ENCODE data around the gene GYS1. TPM values are rescaled to one million over a fixed set of nuclear protein-coding genes. Genes with fewer than 3 reads are reported as not detected.
"Not testable (repeated sequence)": the region's sequence is repeated elsewhere in the genome, so short reads cannot be mapped to it uniquely, and the experiment has no call there.

The GYS1 gene
- total RNA-seq, 1 donor from 2014 or later, result 62.1 TPM

DNA sequence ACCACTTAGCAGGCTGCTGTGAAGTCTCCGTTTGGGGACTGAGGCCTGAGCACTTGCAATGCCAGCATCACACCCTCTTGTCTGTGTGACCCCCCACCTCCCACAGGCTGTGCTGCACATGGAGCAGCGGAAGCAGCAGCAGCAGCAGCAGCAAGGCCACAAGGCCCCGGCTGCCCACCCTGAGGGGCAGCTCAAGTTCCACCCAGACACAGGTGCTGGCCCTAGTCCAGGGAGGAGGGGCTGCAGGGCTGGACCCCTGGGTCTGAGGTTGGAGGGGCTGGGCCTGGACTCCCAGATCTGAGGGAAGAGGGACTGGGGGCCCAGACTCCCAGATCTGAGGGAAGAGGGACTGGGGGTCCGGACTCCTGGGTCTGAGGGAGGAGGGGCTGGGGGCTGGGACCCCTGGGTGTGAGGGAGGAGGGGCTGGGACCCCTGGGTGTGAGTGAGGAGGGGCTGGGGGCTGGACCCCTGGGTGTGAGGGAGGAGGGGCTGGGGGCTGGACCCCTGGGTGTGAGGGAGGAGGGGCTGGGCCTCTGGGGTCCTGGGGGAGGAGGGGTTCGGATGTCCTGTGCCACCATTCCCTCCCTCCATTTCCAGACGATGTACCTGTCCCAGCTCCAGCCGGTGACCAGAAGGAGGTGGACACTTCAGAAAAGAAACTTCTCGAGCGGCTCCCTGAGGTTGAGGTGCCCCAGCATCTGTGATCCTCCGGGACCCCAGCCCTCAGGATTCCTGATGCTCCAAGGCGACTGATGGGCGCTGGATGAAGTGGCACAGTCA, 71.2 kb downstream of the GYS1 start:
- Mint-ChIP-seq H3K36me3 (peaks cover 6% of the 10 kb centered on the region), H3K4me1 (ENCODE audit: unreplicated experiment) (no peaks in the 10 kb centered on the region), H3K4me3 (no peak overlapping the region), H3K27me3 (no peaks in the 10 kb centered on the region), H3K9me3 (no peaks in the 10 kb centered on the region), H3K27ac (no peak overlapping the region)
- no peak for DNase-seq (ENCODE audit: extremely low spot score, unreplicated experiment)
- no peak for TF ChIP-seq CTCF (conservative IDR thresholded peaks at IDR 0.05)

DNA sequence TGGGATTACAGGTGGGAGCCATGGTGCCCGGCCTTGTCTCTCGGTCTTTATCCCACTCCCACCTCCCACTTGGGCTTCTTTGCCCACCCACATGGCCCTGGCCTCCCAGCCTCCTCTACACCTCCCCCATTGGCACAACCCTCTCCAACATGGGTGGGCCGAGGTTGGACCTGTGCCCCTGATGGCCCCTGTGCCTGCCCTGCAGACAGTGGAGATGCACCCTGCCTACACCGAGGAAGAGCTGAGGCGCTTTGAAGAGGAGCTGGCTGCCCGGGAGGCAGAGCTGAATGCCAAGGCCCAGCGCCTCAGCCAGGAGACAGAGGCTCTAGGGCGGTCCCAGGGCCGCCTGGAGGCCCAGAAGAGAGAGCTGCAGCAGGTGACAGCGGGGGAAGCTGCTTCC, 72.2 kb downstream of the GYS1 start:
- no peak for DNase-seq (ENCODE audit: extremely low spot score, unreplicated experiment)
- Mint-ChIP-seq H3K27me3 (no peaks in the 10 kb centered on the region), H3K4me1 (ENCODE audit: unreplicated experiment) (no peaks in the 10 kb centered on the region), H3K27ac (no peak overlapping the region), H3K4me3 (no peak overlapping the region), H3K9me3 (no peaks in the 10 kb centered on the region), H3K36me3 (peaks cover 8% of the 10 kb centered on the region)
- TF ChIP-seq CTCF (conservative IDR thresholded peaks at IDR 0.05), result no peak

DNA sequence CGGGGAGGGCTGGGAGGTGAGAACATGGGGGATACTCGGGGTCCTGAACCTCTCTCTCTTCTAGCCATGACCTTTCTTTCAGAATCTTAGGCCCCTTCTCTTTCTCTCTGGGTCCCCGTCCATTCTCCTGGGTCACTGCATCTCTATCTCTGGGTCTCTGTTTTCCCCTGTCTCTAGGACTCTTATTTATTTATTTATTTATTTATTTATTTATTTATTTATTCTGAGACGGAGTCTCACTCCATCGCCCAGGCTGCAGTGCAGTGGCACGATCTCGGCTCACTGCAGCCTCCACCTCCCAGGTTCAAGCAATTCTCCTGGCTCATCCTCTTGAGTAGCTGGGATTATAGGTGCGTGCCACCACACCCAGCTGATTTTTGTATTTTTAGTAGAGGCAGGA, 73.8 kb downstream of the GYS1 start:
- H3K27me3 Mint-ChIP-seq; H3K9me3 Mint-ChIP-seq; DNase-seq (ENCODE audit: extremely low spot score, unreplicated experiment); H3K27ac Mint-ChIP-seq; H3K4me3 Mint-ChIP-seq; H3K4me1 Mint-ChIP-seq (ENCODE audit: unreplicated experiment): not testable (repeated sequence)
- peaks cover 14% of the 10 kb centered on the region for H3K36me3 Mint-ChIP-seq

- peaks cover 16% of the 10 kb centered on the region for H3K36me3 Mint-ChIP-seq
- H3K27ac Mint-ChIP-seq, result no peak overlapping the region
Measured at GRCh38 chr19:48918801-48919247, 74.3 kb downstream of the GYS1 start.

More at GRCh38 chr19:48918801-48919247, 74.3 kb downstream of the GYS1 start:
- DNase-seq (ENCODE audit: extremely low spot score, unreplicated experiment), result no peak
- no peaks in the 10 kb centered on the region for H3K27me3 Mint-ChIP-seq
- no peak for TF ChIP-seq CTCF (conservative IDR thresholded peaks at IDR 0.05)
- H3K4me1 Mint-ChIP-seq (ENCODE audit: unreplicated experiment), result no peaks in the 10 kb centered on the region
- H3K9me3 Mint-ChIP-seq, result no peaks in the 10 kb centered on the region
- H3K4me3 Mint-ChIP-seq, result no peak overlapping the region

Small RNA genes lying within 50 kb of the gene (microRNA-seq; reads per million reads assigned to microRNA genes)
- gene MIR6798, result not detected

Other genes with a start within 250 kb of the GYS1 start
- gene IZUMO1, start 246.4 kb downstream of the GYS1 start, total RNA-seq (ENCODE audit: low replicate concordance), result 2.2 and 4.8 TPM in 2 replicates
- 11.2 and 15.0 TPM in 2 replicates for gene FUT1, start 240.7 kb downstream of the GYS1 start, total RNA-seq (ENCODE audit: low replicate concordance)
- gene FGF21, start 237.8 kb downstream of the GYS1 start, total RNA-seq (ENCODE audit: low replicate concordance), result not detected in 2 replicates
- gene BCAT2, start 182.3 kb downstream of the GYS1 start, total RNA-seq (ENCODE audit: low replicate concordance), result 52.8 and 73.3 TPM in 2 replicates
- gene HSD17B14, start 156.8 kb downstream of the GYS1 start, total RNA-seq (ENCODE audit: low replicate concordance), result 9.4 and 12.9 TPM in 2 replicates
- 15.8 and 45.4 TPM in 2 replicates for gene PLEKHA4, start 124.7 kb downstream of the GYS1 start, total RNA-seq (ENCODE audit: low replicate concordance)
- gene PPP1R15A, start 120.9 kb downstream of the GYS1 start, total RNA-seq (ENCODE audit: low replicate concordance), result 57.5 and 161 TPM in 2 replicates
- not detected in 2 replicates for gene TULP2, start 94.6 kb downstream of the GYS1 start, total RNA-seq (ENCODE audit: low replicate concordance)
- gene NUCB1, start 93.0 kb downstream of the GYS1 start, total RNA-seq (ENCODE audit: low replicate concordance), result 202 and 205 TPM in 2 replicates
- 1.4 and 3.4 TPM in 2 replicates for gene DHDH, start 59.6 kb downstream of the GYS1 start, total RNA-seq (ENCODE audit: low replicate concordance)
- gene BAX, start 38.4 kb downstream of the GYS1 start, total RNA-seq (ENCODE audit: low replicate concordance), result 161 and 201 TPM in 2 replicates
- 1,657 and 2,039 TPM in 2 replicates for gene FTL, start 28.0 kb downstream of the GYS1 start, total RNA-seq (ENCODE audit: low replicate concordance)
- 72.6 and 99.5 TPM in 2 replicates for gene RUVBL2, start 578 bp upstream of the GYS1 start, total RNA-seq (ENCODE audit: low replicate concordance)
- gene LHB, start 23.8 kb upstream of the GYS1 start, total RNA-seq (ENCODE audit: low replicate concordance), result not detected in 2 replicates
- 6.1 TPM in 1 of 2 replicates, not detected in the other for gene CGB3, start 31.0 kb upstream of the GYS1 start, total RNA-seq (ENCODE audit: low replicate concordance)
- not detected in 2 replicates for gene CGB2, start 38.6 kb upstream of the GYS1 start, total RNA-seq (ENCODE audit: low replicate concordance)
- not detected in 2 replicates for gene CGB1, start 43.6 kb upstream of the GYS1 start, total RNA-seq (ENCODE audit: low replicate concordance)
- gene CGB5, start 50.5 kb upstream of the GYS1 start, total RNA-seq (ENCODE audit: low replicate concordance), result 6.7 TPM in 1 of 2 replicates, not detected in the other
- 9.4 TPM in 1 of 2 replicates, not detected in the other for gene CGB8, start 55.8 kb upstream of the GYS1 start, total RNA-seq (ENCODE audit: low replicate concordance)
- 1.9 and 3.6 TPM in 2 replicates for gene CGB7, start 64.4 kb upstream of the GYS1 start, total RNA-seq (ENCODE audit: low replicate concordance)
- 3.9 and 5.2 TPM in 2 replicates for gene NTF4, start 71.5 kb upstream of the GYS1 start, total RNA-seq (ENCODE audit: low replicate concordance)
- gene KCNA7, start 79.4 kb upstream of the GYS1 start, total RNA-seq (ENCODE audit: low replicate concordance), result not detected in 2 replicates
- gene SNRNP70, start 92.1 kb upstream of the GYS1 start, total RNA-seq (ENCODE audit: low replicate concordance), result 205 and 296 TPM in 2 replicates
- 10.6 TPM in 2 replicates for gene LIN7B, start 121.1 kb upstream of the GYS1 start, total RNA-seq (ENCODE audit: low replicate concordance)
- gene C19orf73, start 125.8 kb upstream of the GYS1 start, total RNA-seq (ENCODE audit: low replicate concordance), result 2.3 and 2.6 TPM in 2 replicates
- gene PPFIA3, start 126.2 kb upstream of the GYS1 start, total RNA-seq (ENCODE audit: low replicate concordance), result 15.2 and 17.8 TPM in 2 replicates
- 3.2 TPM in 1 of 2 replicates, not detected in the other for gene HRC, start 162.1 kb upstream of the GYS1 start, total RNA-seq (ENCODE audit: low replicate concordance)
- gene TRPM4, start 164.5 kb upstream of the GYS1 start, total RNA-seq (ENCODE audit: low replicate concordance), result 33.1 and 41.5 TPM in 2 replicates

Measured in type B pancreatic cell (in vitro differentiated cells).